Endothelial cell (in vitro differentiated cells): Measurements from ENCODE around the gene SH3PXD2A. TPM values are rescaled to one million over a fixed set of nuclear protein-coding genes. Genes with fewer than 3 reads are reported as not detected.
A peak's percentile ranks its signal among the peaks of the same experiment; 100 is the strongest.

Source experiments
- DNase-seq: peaks from one replicate; pipeline ENCODE4 v3.0.0; 2021; ENCODE audit warnings: low spot score
- H3K27ac Mint-ChIP-seq: one replicate; pipeline ENCODE4 v1.8.0; 2021; ENCODE audit warnings: mixed read lengths, inconsistent platforms; ENCODE audit not compliant: unreplicated experiment
- H3K27me3 Mint-ChIP-seq: one replicate; pipeline ENCODE4 v1.8.0; 2021; ENCODE audit warnings: mild to moderate bottlenecking, moderate library complexity, mixed read lengths, inconsistent platforms; ENCODE audit not compliant: unreplicated experiment
- H3K36me3 Mint-ChIP-seq: one replicate; pipeline ENCODE4 v1.8.0; 2021; ENCODE audit warnings: mild to moderate bottlenecking, low read depth, mixed read lengths, inconsistent platforms; ENCODE audit not compliant: unreplicated experiment
- H3K4me1 Mint-ChIP-seq: one replicate; pipeline ENCODE4 v1.8.0; 2021; ENCODE audit warnings: mild to moderate bottlenecking, mixed read lengths, inconsistent platforms; ENCODE audit not compliant: unreplicated experiment
- H3K4me3 Mint-ChIP-seq: one replicate; pipeline ENCODE4 v1.8.0; 2021; ENCODE audit warnings: mild to moderate bottlenecking, mixed read lengths, inconsistent platforms; ENCODE audit not compliant: unreplicated experiment
- H3K9me3 Mint-ChIP-seq: one replicate; pipeline ENCODE4 v1.8.0; 2021; ENCODE audit warnings: mixed read lengths, inconsistent platforms; ENCODE audit not compliant: unreplicated experiment
- total RNA-seq: library from RNA; stranded (reverse); fragmentation: NEBNext Ultra II Directional; extraction: Animal tissue kit (Norgen Biotek cat#: 25700); gene quantifications from one replicate; pipeline ENCODE4 v1.2.1, GENCODE V29; 2021; ENCODE audit not compliant: unreplicated experiment
- TF ChIP-seq, protein P1 (sequence below): fragments of 200-600 bp; sonication (generic); IDR thresholded peaks from one replicate; pipeline ENCODE4 v1.5.0; 2021; ENCODE audit warnings: antibody characterized with exemption; ENCODE audit not compliant: unreplicated experiment

Gene SH3PXD2A
- total RNA-seq, 1 donor from 2014 or later: 59.9 TPM

- Mint-ChIP-seq H3K36me3 (peaks cover 22% of the 10 kb centered on the region), H3K27ac (no peak overlapping the region), H3K4me1 (no peaks in the 10 kb centered on the region), H3K9me3 (no peaks in the 10 kb centered on the region), H3K4me3 (peak overlapping the region; percentile 44), H3K27me3 (peaks cover 7% of the 10 kb centered on the region)
- TF ChIP-seq, protein P1, sequence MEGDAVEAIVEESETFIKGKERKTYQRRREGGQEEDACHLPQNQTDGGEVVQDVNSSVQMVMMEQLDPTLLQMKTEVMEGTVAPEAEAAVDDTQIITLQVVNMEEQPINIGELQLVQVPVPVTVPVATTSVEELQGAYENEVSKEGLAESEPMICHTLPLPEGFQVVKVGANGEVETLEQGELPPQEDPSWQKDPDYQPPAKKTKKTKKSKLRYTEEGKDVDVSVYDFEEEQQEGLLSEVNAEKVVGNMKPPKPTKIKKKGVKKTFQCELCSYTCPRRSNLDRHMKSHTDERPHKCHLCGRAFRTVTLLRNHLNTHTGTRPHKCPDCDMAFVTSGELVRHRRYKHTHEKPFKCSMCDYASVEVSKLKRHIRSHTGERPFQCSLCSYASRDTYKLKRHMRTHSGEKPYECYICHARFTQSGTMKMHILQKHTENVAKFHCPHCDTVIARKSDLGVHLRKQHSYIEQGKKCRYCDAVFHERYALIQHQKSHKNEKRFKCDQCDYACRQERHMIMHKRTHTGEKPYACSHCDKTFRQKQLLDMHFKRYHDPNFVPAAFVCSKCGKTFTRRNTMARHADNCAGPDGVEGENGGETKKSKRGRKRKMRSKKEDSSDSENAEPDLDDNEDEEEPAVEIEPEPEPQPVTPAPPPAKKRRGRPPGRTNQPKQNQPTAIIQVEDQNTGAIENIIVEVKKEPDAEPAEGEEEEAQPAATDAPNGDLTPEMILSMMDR: no peak
- no peak for DNase-seq
Observed at GRCh38 chr10:103707956-103708626, 147.3 kb downstream of the SH3PXD2A start.

- peaks cover 7% of the 10 kb centered on the region for H3K27me3 Mint-ChIP-seq
- peak overlapping the region; percentile 67 for H3K27ac Mint-ChIP-seq
- peaks cover 22% of the 10 kb centered on the region for H3K36me3 Mint-ChIP-seq
- no peak for DNase-seq
- H3K4me3 Mint-ChIP-seq: no peak overlapping the region
- TF ChIP-seq, protein P1: no peak
- no peaks in the 10 kb centered on the region for H3K4me1 Mint-ChIP-seq
- H3K9me3 Mint-ChIP-seq: no peaks in the 10 kb centered on the region
Observed at GRCh38 chr10:103706762-103707161, 148.6 kb downstream of the SH3PXD2A start.

DNA sequence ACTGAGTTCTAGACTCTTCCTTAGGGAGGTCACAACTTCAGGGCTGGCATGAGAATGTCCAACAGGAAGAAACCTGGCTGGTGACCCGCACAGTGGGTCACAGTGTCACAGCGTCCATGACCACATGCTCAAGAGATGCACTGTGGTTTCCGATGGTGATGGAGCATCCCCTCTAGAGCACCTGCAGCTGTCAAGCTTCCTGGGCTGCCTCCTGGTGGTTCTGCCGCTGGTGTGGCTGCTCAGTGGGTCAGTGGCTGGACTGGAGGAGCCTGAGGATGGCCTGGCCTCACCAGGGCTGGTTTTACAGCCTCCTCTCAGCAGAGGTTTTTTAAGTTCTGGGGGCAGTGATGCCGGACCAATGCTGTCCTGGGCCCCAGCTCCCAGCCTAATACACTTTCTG is 149.3 kb downstream of the SH3PXD2A start:
- H3K4me1 Mint-ChIP-seq: no peaks in the 10 kb centered on the region
- no peaks in the 10 kb centered on the region for H3K9me3 Mint-ChIP-seq
- TF ChIP-seq, protein P1: no peak
- no peak for DNase-seq
- H3K4me3 Mint-ChIP-seq: no peak overlapping the region
- peaks cover 7% of the 10 kb centered on the region for H3K27me3 Mint-ChIP-seq
- H3K27ac Mint-ChIP-seq: no peak overlapping the region
- peaks cover 22% of the 10 kb centered on the region for H3K36me3 Mint-ChIP-seq

- peaks cover 17% of the 10 kb centered on the region for H3K36me3 Mint-ChIP-seq
- TF ChIP-seq, protein P1: no peak
- DNase-seq: no peak
- no peaks in the 10 kb centered on the region for H3K4me1 Mint-ChIP-seq
- peaks cover 5% of the 10 kb centered on the region for H3K27me3 Mint-ChIP-seq
- H3K27ac Mint-ChIP-seq: no peak overlapping the region
- H3K4me3 Mint-ChIP-seq: no peak overlapping the region
- H3K9me3 Mint-ChIP-seq: no peaks in the 10 kb centered on the region
Observed at GRCh38 chr10:103703941-103704919, 151.1 kb downstream of the SH3PXD2A start.
